HepG2 (cell line): ENCODE results near the gene TSC22D4. TPM values are rescaled to one million over a fixed set of nuclear protein-coding genes. Genes with fewer than 3 reads are reported as not detected.

Experiments
- ATAC-seq: fragments of 200-7000 bp; cut with Tn5 transposase; 3 replicates; pipeline ENCODE4 v1.9.1; 2020; ENCODE audit warnings: mild to moderate bottlenecking, moderate library complexity
- BruUV-seq: library from RNA; stranded (reverse); fragments of 400-500 nt; replicated peaks from 2 replicates; lab custom pipeline; 2021; lab: Mats Ljungman, UMichigan
- CTCF ChIA-PET: fragments of 300-600 bp; formaldehyde crosslinking; extraction: SDS; loops from one replicate; lab custom pipeline; 2021; ENCODE audit warnings: low total read pairs, inconsistent platforms, low intra/inter-chr PET ratio; lab: Yijun Ruan, JAX
- POLR2A ChIA-PET: fragments of 350-600 bp; sonication (Branson Sonifier 250); formaldehyde crosslinking; loops from one replicate; lab custom pipeline; 2020; ENCODE audit warnings: antibody characterized with exemption, inconsistent platforms; lab: Yijun Ruan, JAX
- DNase-seq: peaks from one replicate; pipeline ENCODE4 v3.0.0-alpha.2; 2015; ENCODE audit warnings: low spot score
- FAIRE-seq: peaks from 3 replicates; lab custom pipeline; 2011; peaks lifted over from hg19 to GRCh38; lab: Jason Lieb, UNC
- H2AFZ ChIP-seq: one replicate; pipeline ENCODE4 v1.6.1; 2011; ENCODE audit warnings: low read length, inconsistent platforms
- H3K27ac ChIP-seq: fragments of 300-600 bp; 3 replicates; pipeline ENCODE4 v1.8.0; 2011; ENCODE audit warnings: mixed run types, mild to moderate bottlenecking, mixed read lengths, low read length, inconsistent platforms; ENCODE audit not compliant: insufficient read depth; ENCODE audit errors: extremely low read length
- H3K27me3 ChIP-seq, 2 experiments: fragments of 200-600 bp in 1 of 2; 2 replicates in 1 of 2; 3 replicates in 1 of 2; pipeline versions ENCODE4 v1.6.0 to v1.8.0; 2011; ENCODE audit warnings: low read length in 2 of 2, mild to moderate bottlenecking in 2 of 2, moderate library complexity in 2 of 2, inconsistent platforms in 1 of 2; ENCODE audit not compliant: insufficient read depth in 2 of 2, control insufficient read depth in 1 of 2
- H3K36me3 ChIP-seq, 2 experiments: fragments of 200-600 bp in 1 of 2; replicated peaks in 1 of 2; 2 replicates in 1 of 2; 3 replicates in 1 of 2; pipeline versions ENCODE4 v1.5.1 to v1.8.0; 2011; ENCODE audit warnings: low read length in 2 of 2, inconsistent platforms in 1 of 2; ENCODE audit not compliant: insufficient read depth in 2 of 2, control insufficient read depth in 1 of 2
- H3K4me1 ChIP-seq: 2 replicates; pipeline ENCODE4 v1.5.1; 2012; ENCODE audit warnings: low read length, inconsistent platforms; ENCODE audit not compliant: insufficient read depth
- H3K4me2 ChIP-seq: 2 replicates; pipeline ENCODE4 v1.6.0; 2011; ENCODE audit warnings: low read depth, low read length, inconsistent platforms
- H3K4me3 ChIP-seq, 3 experiments: fragments of 200-600 bp in 1 of 3; sonication (generic), shearing (Covaris generic) in 1 of 3; replicated peaks in 1 of 3; 2 replicates each; pipeline ENCODE4 v1.5.1; 2011 to 2016; ENCODE audit warnings: low read length in 3 of 3, inconsistent platforms in 2 of 3, low read depth in 2 of 3, mild to moderate bottlenecking in 2 of 3, control low read depth in 1 of 3, mixed read lengths in 1 of 3; ENCODE audit not compliant: insufficient read depth in 1 of 3
- H3K79me2 ChIP-seq: one replicate; pipeline ENCODE4 v1.6.1; 2011; ENCODE audit warnings: low read length, inconsistent platforms; ENCODE audit not compliant: insufficient read depth
- H3K9ac ChIP-seq: 2 replicates; pipeline ENCODE4 v1.6.0; 2011; ENCODE audit warnings: mild to moderate bottlenecking, low read depth, low read length, inconsistent platforms; ENCODE audit not compliant: insufficient read depth
- H3K9me3 ChIP-seq: 2 replicates; pipeline ENCODE4 v1.5.1; 2012; ENCODE audit warnings: mild to moderate bottlenecking, low read length
- H4K20me1 ChIP-seq: 2 replicates; pipeline ENCODE4 v1.6.0; 2011; ENCODE audit warnings: inconsistent platforms, mild to moderate bottlenecking, low read length, moderate library complexity; ENCODE audit not compliant: insufficient read depth
- ARNTL ChIP-seq: sonication (generic); formaldehyde crosslinking; IDR thresholded peaks from 2 replicates; pipeline ENCODE4 v1.4.0; 2020; ENCODE audit warnings: mild to moderate bottlenecking, missing genetic modification reagents
- CBX2 ChIP-seq, 2 experiments: fragments of 200-600 bp in 1 of 2; sonication (generic); formaldehyde crosslinking in 1 of 2; IDR thresholded peaks; 2 replicates each; pipeline versions ENCODE4 v1.7.0 to v1.8.1; 2018 to 2022; ENCODE audit warnings: low read depth in 2 of 2, low read length in 1 of 2, mild to moderate bottlenecking in 1 of 2, missing genetic modification reagents in 1 of 2
- CHD2 ChIP-seq: IDR thresholded peaks from 2 replicates; pipeline ENCODE4 v1.6.1; 2011; ENCODE audit warnings: low read depth, low read length, improper control_type of control experiment
- FIP1L1 ChIP-seq: fragments of 200-400 bp; formaldehyde crosslinking; IDR thresholded peaks from 2 replicates; pipeline ENCODE4 v1.6.1; 2018; ENCODE audit warnings: low read depth, mild to moderate bottlenecking, low read length, moderate library complexity, borderline replicate concordance; ENCODE audit not compliant: insufficient read depth
- GLI4 ChIP-seq: sonication (generic); formaldehyde crosslinking; IDR thresholded peaks from 2 replicates; pipeline ENCODE4 v1.5.1; 2020; ENCODE audit warnings: missing genetic modification reagents, mild to moderate bottlenecking, moderate library complexity, borderline replicate concordance
- NR1H2 ChIP-seq: sonication (generic); formaldehyde crosslinking; IDR thresholded peaks from 2 replicates; pipeline ENCODE4 v1.8.1; 2022; ENCODE audit warnings: low read depth, missing genetic modification reagents, borderline replicate concordance
- POLR2AphosphoS2 ChIP-seq: IDR thresholded peaks from 2 replicates; pipeline ENCODE4 v1.6.1; 2011; ENCODE audit warnings: low read depth, low read length, improper control_type of control experiment
- SRSF9 ChIP-seq: fragments of 200-400 bp; formaldehyde crosslinking; IDR thresholded peaks from 2 replicates; pipeline ENCODE4 v1.6.1; 2018; ENCODE audit warnings: borderline replicate concordance, mild to moderate bottlenecking, low read depth, low read length; ENCODE audit not compliant: insufficient read depth, poor library complexity, severe bottlenecking
- ZBTB7B ChIP-seq: sonication (generic); formaldehyde crosslinking; IDR thresholded peaks from 2 replicates; pipeline ENCODE4 v1.4.0; 2020; ENCODE audit warnings: missing genetic modification reagents
- ZFP36L2 ChIP-seq: sonication (generic); formaldehyde crosslinking; IDR thresholded peaks from 2 replicates; pipeline ENCODE4 v1.4.0; 2020; ENCODE audit warnings: missing genetic modification reagents
- ZKSCAN1 ChIP-seq: fragments of 150-350 bp; IDR thresholded peaks from 2 replicates; pipeline ENCODE4 v1.6.1; 2014; ENCODE audit warnings: low read length
- ZNF12 ChIP-seq: sonication (generic); formaldehyde crosslinking; IDR thresholded peaks from 2 replicates; pipeline ENCODE4 v1.5.0; 2020; ENCODE audit warnings: missing genetic modification reagents
- ZNF530 ChIP-seq: sonication (generic); formaldehyde crosslinking; IDR thresholded peaks from 2 replicates; pipeline ENCODE4 v1.5.0; 2020; ENCODE audit warnings: low read depth, mild to moderate bottlenecking, missing genetic modification reagents
- ZNF569 ChIP-seq: sonication (generic); formaldehyde crosslinking; IDR thresholded peaks from 2 replicates; pipeline ENCODE4 v1.5.0; 2020; ENCODE audit warnings: mild to moderate bottlenecking, missing genetic modification reagents, moderate library complexity, borderline replicate concordance
- WGBS: methylation state at CpG from one replicate; pipeline ENCODE4 v1.1.6; 2017; ENCODE audit warnings: low lambda C conversion rate; 5-methylcytosine and 5-hydroxymethylcytosine counted together
- in situ Hi-C: cut with HindIII; loops from 2 replicates; pipeline ENCODE4 v1.10.0; 2017; ENCODE audit warnings: low pct_unique_long_range_greater_than_20kb; ENCODE audit not compliant: extremely low pct_ligation_motif_present
- intact Hi-C: fragments of 100-400 bp; cut with micrococcal nuclease; formaldehyde crosslinking; loops from one replicate; pipeline ENCODE4 v1.10.0; 2022; ENCODE audit not compliant: unreplicated experiment
- polyA plus RNA-seq, 8 experiments: library from polyadenylated mRNA; depleted of rRNA in 3 of 8; stranded (reverse) in 7 of 8; unstranded in 1 of 8; fragments of >200 nt; fragmentation: Illumina TruSeq in 4 of 8; extraction: Trizol in 4 of 8; gene quantifications; 2 replicates each; pipeline versions ENCODE4 v1.2.1 to v1.2.3, GENCODE V29; 2011 to 2016; ENCODE audit warnings: low read depth in 4 of 8, missing spikeins in 1 of 8, mixed read lengths in 1 of 8; ENCODE audit not compliant: insufficient read depth in 1 of 8
- total RNA-seq, 5 experiments: library from RNA; depleted of rRNA; stranded (reverse); fragments of >200 nt; fragmentation: Illumina TruSeq; extraction: Trizol; gene quantifications; 2 replicates each; pipeline ENCODE4 v1.2.3, GENCODE V29; 2016; ENCODE audit warnings: low read depth in 1 of 5
- TF ChIP-seq, protein P1 (sequence below): sonication (generic); formaldehyde crosslinking; IDR thresholded peaks from 2 replicates; pipeline ENCODE4 v1.5.1; 2020; ENCODE audit warnings: mild to moderate bottlenecking, missing genetic modification reagents, borderline replicate concordance
- TF ChIP-seq, protein P2 (sequence below): sonication (generic); formaldehyde crosslinking; IDR thresholded peaks from 2 replicates; pipeline ENCODE4 v1.5.0; 2020; ENCODE audit warnings: missing genetic modification reagents

Gene TSC22D4
- total and polyA plus RNA-seq, 2 of the 13 experiments (the other 11 are each of a cell fraction or from before 2014, with no cell fraction given) = 7.7 to 8.7 TPM

DNA sequence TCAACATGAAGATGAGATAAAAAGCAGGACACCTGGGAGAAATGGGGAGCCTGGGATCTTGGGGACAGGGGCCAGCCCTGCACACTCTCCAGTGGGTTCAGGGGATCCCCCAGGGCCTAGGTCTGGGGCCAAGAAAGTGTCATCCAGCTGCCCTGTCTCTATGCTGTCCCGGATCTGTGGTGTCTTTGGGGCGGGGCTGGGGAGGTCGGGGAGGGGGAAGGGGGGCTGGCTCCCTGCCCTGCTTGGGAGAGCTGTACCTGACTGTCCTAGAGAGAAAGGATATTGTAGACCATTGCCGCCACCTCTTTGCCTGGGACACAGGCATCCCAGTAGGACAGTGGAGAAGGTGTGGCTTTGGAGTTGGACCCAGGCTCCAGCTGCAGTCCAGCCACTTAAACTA, 8.0 kb downstream of the TSC22D4 start:
- no CpG with 5 or more reads among the region's 4 CpGs for WGBS
- FAIRE-seq = no peak

More for the DNA sequence above, 8.0 kb downstream of the TSC22D4 start:
- Histone ChIP-seq H3K27me3 (no peaks in the 10 kb centered on the region), H3K9me3 (no peaks in the 10 kb centered on the region), H3K9ac (no peak overlapping the region), H3K4me3 (no peak overlapping the region), H2AFZ (no peak overlapping the region), H3K27ac (no peak overlapping the region), H3K36me3 (peaks cover 4 to 8% of the 10 kb centered on the region in 2 experiments; a peak in 4 of 5 replicates), H3K4me1 (peaks cover 11% of the 10 kb centered on the region), H3K79me2 (no peaks in the 10 kb centered on the region), H4K20me1 (no peaks in the 10 kb centered on the region)
- POLR2A ChIA-PET = no interaction called here
- in situ Hi-C loops (no loop called here), intact Hi-C loops (no loop called here)
- no TSS peak for BruUV-seq
- ATAC-seq (no peak), DNase-seq (no peak)
- CTCF ChIA-PET = no interaction called here
- TF ChIP-seq, protein P1, sequence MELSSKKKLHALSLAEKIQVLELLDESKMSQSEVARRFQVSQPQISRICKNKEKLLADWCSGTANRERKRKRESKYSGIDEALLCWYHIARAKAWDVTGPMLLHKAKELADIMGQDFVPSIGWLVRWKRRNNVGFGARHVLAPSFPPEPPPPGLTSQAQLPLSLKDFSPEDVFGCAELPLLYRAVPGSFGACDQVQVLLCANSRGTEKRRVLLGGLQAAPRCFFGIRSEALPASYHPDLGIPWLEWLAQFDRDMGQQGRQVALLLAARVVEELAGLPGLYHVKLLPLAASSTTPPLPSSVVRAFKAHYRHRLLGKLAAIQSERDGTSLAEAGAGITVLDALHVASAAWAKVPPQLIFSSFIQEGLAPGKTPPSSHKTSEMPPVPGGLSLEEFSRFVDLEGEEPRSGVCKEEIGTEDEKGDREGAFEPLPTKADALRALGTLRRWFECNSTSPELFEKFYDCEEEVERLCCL = no peak
- TF ChIP-seq ZNF569 (CRISPR knock-in tag) (no peak), ZFP36L2 (CRISPR knock-in tag) (no peak), NR1H2 (no peak), GLI4 (CRISPR knock-in tag) (no peak), POLR2AphosphoS2 (no peak), FIP1L1 (no peak), SRSF9 (no peak), ARNTL (no peak), ZNF530 (CRISPR knock-in tag) (no peak), CHD2 (no peak), CBX2 (IDR thresholded peaks at IDR 0.05; ENCODE audit: low read depth, low read length) (no peak), CBX2 (CRISPR knock-in tag; IDR thresholded peaks at IDR 0.05; ENCODE audit: low read depth) (no peak), ZNF12 (CRISPR knock-in tag) (no peak), ZKSCAN1 (no peak), ZBTB7B (CRISPR knock-in tag) (no peak)
- TF ChIP-seq, protein P2, sequence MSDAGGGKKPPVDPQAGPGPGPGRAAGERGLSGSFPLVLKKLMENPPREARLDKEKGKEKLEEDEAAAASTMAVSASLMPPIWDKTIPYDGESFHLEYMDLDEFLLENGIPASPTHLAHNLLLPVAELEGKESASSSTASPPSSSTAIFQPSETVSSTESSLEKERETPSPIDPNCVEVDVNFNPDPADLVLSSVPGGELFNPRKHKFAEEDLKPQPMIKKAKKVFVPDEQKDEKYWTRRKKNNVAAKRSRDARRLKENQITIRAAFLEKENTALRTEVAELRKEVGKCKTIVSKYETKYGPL (CRISPR knock-in tag) = no peak
- TF ChIP-seq, all 625 proteins: peak for 0
- H3K4me2 ChIP-seq = no peak overlapping the region
